Neural progenitor cell (in vitro differentiated cells): ENCODE measurements around the gene CYBRD1. TPM values are rescaled to one million over a fixed set of nuclear protein-coding genes. Genes with fewer than 3 reads are reported as not detected.

Source experiments
- DNase-seq: peaks from one replicate; pipeline ENCODE4 v3.0.0-alpha.2; 2016; ENCODE audit warnings: low spot score
- H2AFZ ChIP-seq: fragments of 200-600 bp; sonication (generic); replicated peaks from 2 replicates; pipeline ENCODE4 v1.6.1; 2016; ENCODE audit warnings: antibody characterized with exemption
- H3F3A ChIP-seq: fragments of 200-600 bp; sonication (generic); 2 replicates; pipeline ENCODE4 v1.6.1; 2016; ENCODE audit warnings: antibody characterized with exemption, low read depth
- H3K27ac ChIP-seq: fragments of 200-600 bp; sonication (generic); 2 replicates; pipeline ENCODE4 v1.5.1; 2016; ENCODE audit warnings: mild to moderate bottlenecking
- H3K27me3 ChIP-seq: fragments of 200-600 bp; sonication (generic); 2 replicates; pipeline ENCODE4 v1.6.1; 2016; ENCODE audit warnings: mild to moderate bottlenecking, moderate library complexity
- H3K36me3 ChIP-seq: fragments of 200-600 bp; sonication (generic); 2 replicates; pipeline ENCODE4 v1.5.1; 2016
- H3K4me1 ChIP-seq: fragments of 200-600 bp; sonication (generic); 2 replicates; pipeline ENCODE4 v1.6.1; 2016; ENCODE audit warnings: mixed run types
- H3K4me2 ChIP-seq: fragments of 200-600 bp; sonication (generic); 2 replicates; pipeline ENCODE4 v1.6.1; 2016
- H3K4me3 ChIP-seq: fragments of 200-600 bp; sonication (generic); 2 replicates; pipeline ENCODE4 v1.5.1; 2016
- H3K79me2 ChIP-seq: fragments of 200-600 bp; sonication (generic); 2 replicates; pipeline ENCODE4 v1.6.1; 2016; ENCODE audit warnings: low read depth
- H3K9ac ChIP-seq: fragments of 200-600 bp; sonication (generic); 2 replicates; pipeline ENCODE4 v1.6.1; 2016
- H3K9me3 ChIP-seq: fragments of 200-600 bp; sonication (generic); 2 replicates; pipeline ENCODE4 v1.5.1; 2016; ENCODE audit warnings: low read depth
- H4K20me1 ChIP-seq: fragments of 200-600 bp; sonication (generic); 2 replicates; pipeline ENCODE4 v1.6.1; 2016; ENCODE audit warnings: low read depth
- H3K27ac Mint-ChIP-seq: 3 replicates; pipeline ENCODE4 v1.8.0; 2021; ENCODE audit warnings: mixed read lengths
- H3K27me3 Mint-ChIP-seq: 2 replicates; pipeline ENCODE4 v1.8.0; 2022; ENCODE audit warnings: low read depth, mild to moderate bottlenecking, inconsistent platforms, moderate library complexity, mixed read lengths; ENCODE audit not compliant: insufficient read depth
- H3K36me3 Mint-ChIP-seq: 3 replicates; pipeline ENCODE4 v1.8.0; 2021; ENCODE audit warnings: mixed read lengths
- H3K4me1 Mint-ChIP-seq: 3 replicates; pipeline ENCODE4 v1.8.0; 2021; ENCODE audit warnings: mixed read lengths
- H3K4me3 Mint-ChIP-seq: 3 replicates; pipeline ENCODE4 v1.8.0; 2021; ENCODE audit warnings: mild to moderate bottlenecking, moderate library complexity, mixed read lengths
- H3K9me3 Mint-ChIP-seq: 3 replicates; pipeline ENCODE4 v1.8.0; 2020; ENCODE audit warnings: mixed read lengths
- CTCF ChIP-seq: fragments of 200-600 bp; sonication (generic); IDR thresholded peaks from 2 replicates; pipeline ENCODE4 v1.5.1; 2017; ENCODE audit warnings: antibody characterized with exemption, mild to moderate bottlenecking
- EZH2 ChIP-seq: fragments of 200-600 bp; sonication (generic); IDR thresholded peaks from 2 replicates; pipeline ENCODE4 v1.6.1; 2017; ENCODE audit warnings: antibody characterized with exemption, mild to moderate bottlenecking, moderate library complexity
- EZH2phosphoT487 ChIP-seq: fragments of 200-600 bp; sonication (generic); IDR thresholded peaks from 2 replicates; pipeline ENCODE4 v1.6.1; 2017; ENCODE audit warnings: antibody characterized with exemption
- total RNA-seq: library from RNA; depleted of rRNA; stranded (reverse); fragments of >200 nt; gene quantifications from 2 replicates; pipeline ENCODE4 v1.2.3, GENCODE V29; 2015; ENCODE audit warnings: low replicate concordance

CYBRD1 gene
- total RNA-seq, 1 donor from 2014 or later = 11.1 TPM

- Mint-ChIP-seq H3K27me3 (no peaks in the 10 kb centered on the region), H3K36me3 (no peaks in the 10 kb centered on the region), H3K9me3 (no peaks in the 10 kb centered on the region), H3K4me1 (no peaks in the 10 kb centered on the region), H3K27ac (no peak overlapping the region), H3K4me3 (no peak overlapping the region)
- Histone ChIP-seq H3K79me2 (no peaks in the 10 kb centered on the region), H4K20me1 (no peaks in the 10 kb centered on the region), H3K4me1 (no peaks in the 10 kb centered on the region), H2AFZ (no peak overlapping the region), H3F3A (no peaks in the 10 kb centered on the region), H3K4me3 (no peak overlapping the region), H3K27ac (no peak overlapping the region), H3K4me2 (no peak overlapping the region), H3K9me3 (no peaks in the 10 kb centered on the region), H3K27me3 (no peaks in the 10 kb centered on the region), H3K9ac (no peak overlapping the region), H3K36me3 (no peaks in the 10 kb centered on the region)
- DNase-seq = no peak
- TF ChIP-seq CTCF (no peak), EZH2phosphoT487 (no peak), EZH2 (no peak)
Measured at GRCh38 chr2:171545086-171545485, 22.8 kb downstream of the CYBRD1 start.

- H3K36me3 ChIP-seq = no peaks in the 10 kb centered on the region
- DNase-seq = no peak
- no peaks in the 10 kb centered on the region for H3K9me3 ChIP-seq
- no peaks in the 10 kb centered on the region for H3K27me3 Mint-ChIP-seq
- no peak overlapping the region for H3K4me2 ChIP-seq
- H3K27me3 ChIP-seq = no peaks in the 10 kb centered on the region
- H3F3A ChIP-seq = no peaks in the 10 kb centered on the region
- no peak overlapping the region for H3K4me3 ChIP-seq
- TF ChIP-seq CTCF = no peak
- TF ChIP-seq EZH2 = no peak
- TF ChIP-seq EZH2phosphoT487 = no peak
- H3K9me3 Mint-ChIP-seq = no peaks in the 10 kb centered on the region
- H3K4me1 Mint-ChIP-seq = no peaks in the 10 kb centered on the region
- no peaks in the 10 kb centered on the region for H3K79me2 ChIP-seq
- H2AFZ ChIP-seq = no peak overlapping the region
- H3K36me3 Mint-ChIP-seq = no peaks in the 10 kb centered on the region
- H3K4me3 Mint-ChIP-seq = no peak overlapping the region
- no peak overlapping the region for H3K9ac ChIP-seq
- no peaks in the 10 kb centered on the region for H3K4me1 ChIP-seq
- H3K27ac Mint-ChIP-seq = no peak overlapping the region
- H4K20me1 ChIP-seq = no peaks in the 10 kb centered on the region
- H3K27ac ChIP-seq = no peak overlapping the region
Measured at GRCh38 chr2:171547256-171547655, 25.0 kb downstream of the CYBRD1 start.

GRCh38 chr2:171547720-171548119 lies 25.4 kb downstream of the CYBRD1 start:
- no peak overlapping the region for H3K27ac Mint-ChIP-seq
- no peaks in the 10 kb centered on the region for H3F3A ChIP-seq
- no peaks in the 10 kb centered on the region for H4K20me1 ChIP-seq
- H3K27me3 ChIP-seq = no peaks in the 10 kb centered on the region
- H3K36me3 Mint-ChIP-seq = no peaks in the 10 kb centered on the region
- no peak overlapping the region for H3K9ac ChIP-seq
- no peaks in the 10 kb centered on the region for H3K4me1 ChIP-seq
- no peak overlapping the region for H3K27ac ChIP-seq
- no peak overlapping the region for H2AFZ ChIP-seq
- H3K4me2 ChIP-seq = no peak overlapping the region
- H3K9me3 Mint-ChIP-seq = no peaks in the 10 kb centered on the region
- TF ChIP-seq EZH2 (no peak), CTCF (no peak), EZH2phosphoT487 (no peak)
- no peak overlapping the region for H3K4me3 Mint-ChIP-seq
- H3K36me3 ChIP-seq = no peaks in the 10 kb centered on the region
- no peaks in the 10 kb centered on the region for H3K9me3 ChIP-seq
- no peaks in the 10 kb centered on the region for H3K79me2 ChIP-seq
- no peaks in the 10 kb centered on the region for H3K27me3 Mint-ChIP-seq
- no peak for DNase-seq
- H3K4me1 Mint-ChIP-seq = no peaks in the 10 kb centered on the region
- H3K4me3 ChIP-seq = no peak overlapping the region
